ENCODE measurements around the gene LTO1. TPM values are rescaled to one million over a fixed set of nuclear protein-coding genes. Genes with fewer than 3 reads are reported as not detected.

The LTO1 gene
- total and polyA plus RNA-seq, 2 of the 13 experiments (the other 11 are each of a cell fraction or from before 2014, with no cell fraction given), result 11.8 to 15.0 TPM

DNA sequence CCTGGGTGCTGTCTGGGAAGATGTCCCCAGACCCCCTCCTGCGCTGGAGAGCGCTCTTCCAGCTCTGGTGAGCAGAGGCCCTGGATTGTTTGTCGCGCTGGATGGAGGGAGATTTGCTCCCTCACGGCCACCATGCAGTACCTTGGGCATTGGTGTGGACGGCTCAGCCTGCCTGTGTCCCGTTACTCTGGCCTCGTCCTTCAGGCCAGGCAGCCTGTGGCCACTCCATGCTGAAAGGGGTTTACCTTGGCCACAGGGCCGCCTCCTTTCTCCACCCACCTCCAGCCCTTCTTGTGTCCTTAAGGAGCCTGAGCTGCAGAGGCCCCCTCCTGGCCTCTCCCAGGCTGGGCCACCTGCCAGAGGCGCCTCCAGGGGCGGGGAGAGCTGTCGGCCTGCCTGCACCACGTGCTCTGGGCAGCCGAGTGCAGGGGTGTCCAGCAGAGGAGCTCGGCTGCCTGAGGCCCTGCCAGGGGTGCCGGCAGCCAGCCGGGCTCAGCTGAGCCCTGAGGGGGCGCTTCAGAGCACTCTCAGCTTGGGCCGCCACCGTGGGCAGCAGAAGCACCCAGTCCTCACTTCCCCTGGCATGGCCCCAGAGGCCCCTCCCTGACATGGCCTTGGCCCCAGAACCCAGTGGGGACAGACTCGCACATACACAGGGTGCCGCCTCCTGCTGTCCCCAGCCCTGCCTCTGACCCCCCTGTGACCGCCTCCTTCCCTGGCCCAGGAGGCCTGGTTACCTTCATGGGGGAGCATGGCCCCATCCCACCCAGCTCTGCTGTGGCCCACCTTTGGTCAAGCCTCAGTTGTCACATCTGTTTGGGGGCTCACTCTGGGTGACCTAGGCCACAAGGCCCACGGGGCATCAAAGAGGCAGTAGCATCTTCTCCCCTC is 30.8 kb downstream of the LTO1 start (continued):
- TF ChIP-seq, protein P1, sequence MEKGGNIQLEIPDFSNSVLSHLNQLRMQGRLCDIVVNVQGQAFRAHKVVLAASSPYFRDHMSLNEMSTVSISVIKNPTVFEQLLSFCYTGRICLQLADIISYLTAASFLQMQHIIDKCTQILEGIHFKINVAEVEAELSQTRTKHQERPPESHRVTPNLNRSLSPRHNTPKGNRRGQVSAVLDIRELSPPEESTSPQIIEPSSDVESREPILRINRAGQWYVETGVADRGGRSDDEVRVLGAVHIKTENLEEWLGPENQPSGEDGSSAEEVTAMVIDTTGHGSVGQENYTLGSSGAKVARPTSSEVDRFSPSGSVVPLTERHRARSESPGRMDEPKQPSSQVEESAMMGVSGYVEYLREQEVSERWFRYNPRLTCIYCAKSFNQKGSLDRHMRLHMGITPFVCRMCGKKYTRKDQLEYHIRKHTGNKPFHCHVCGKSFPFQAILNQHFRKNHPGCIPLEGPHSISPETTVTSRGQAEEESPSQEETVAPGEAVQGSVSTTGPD (CRISPR knock-in tag; IDR thresholded peaks at IDR 0.05), result peak; percentile 83
- TF ChIP-seq ARNTL (CRISPR knock-in tag; IDR thresholded peaks at IDR 0.05), result no peak
- TF ChIP-seq MED8 (CRISPR knock-in tag; IDR thresholded peaks at IDR 0.05; ENCODE audit: insufficient replicate concordance), result peak; percentile 42
- TF ChIP-seq HOXA5 (CRISPR knock-in tag; IDR thresholded peaks at IDR 0.05), result 0 out of 2 replicates have a peak, but pooled peaks have one; percentile 24
- TF ChIP-seq, protein P2, sequence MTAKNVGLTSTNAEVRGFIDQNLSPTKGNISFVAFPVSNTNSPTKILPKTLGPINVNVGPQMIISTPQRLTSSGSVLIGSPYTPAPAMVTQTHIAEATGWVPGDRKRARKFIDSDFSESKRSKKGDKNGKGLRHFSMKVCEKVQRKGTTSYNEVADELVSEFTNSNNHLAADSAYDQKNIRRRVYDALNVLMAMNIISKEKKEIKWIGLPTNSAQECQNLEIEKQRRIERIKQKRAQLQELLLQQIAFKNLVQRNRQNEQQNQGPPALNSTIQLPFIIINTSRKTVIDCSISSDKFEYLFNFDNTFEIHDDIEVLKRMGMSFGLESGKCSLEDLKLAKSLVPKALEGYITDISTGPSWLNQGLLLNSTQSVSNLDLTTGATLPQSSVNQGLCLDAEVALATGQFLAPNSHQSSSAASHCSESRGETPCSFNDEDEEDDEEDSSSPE (CRISPR knock-in tag; IDR thresholded peaks at IDR 0.05), result peak; percentile 77
- TF ChIP-seq, protein P3, sequence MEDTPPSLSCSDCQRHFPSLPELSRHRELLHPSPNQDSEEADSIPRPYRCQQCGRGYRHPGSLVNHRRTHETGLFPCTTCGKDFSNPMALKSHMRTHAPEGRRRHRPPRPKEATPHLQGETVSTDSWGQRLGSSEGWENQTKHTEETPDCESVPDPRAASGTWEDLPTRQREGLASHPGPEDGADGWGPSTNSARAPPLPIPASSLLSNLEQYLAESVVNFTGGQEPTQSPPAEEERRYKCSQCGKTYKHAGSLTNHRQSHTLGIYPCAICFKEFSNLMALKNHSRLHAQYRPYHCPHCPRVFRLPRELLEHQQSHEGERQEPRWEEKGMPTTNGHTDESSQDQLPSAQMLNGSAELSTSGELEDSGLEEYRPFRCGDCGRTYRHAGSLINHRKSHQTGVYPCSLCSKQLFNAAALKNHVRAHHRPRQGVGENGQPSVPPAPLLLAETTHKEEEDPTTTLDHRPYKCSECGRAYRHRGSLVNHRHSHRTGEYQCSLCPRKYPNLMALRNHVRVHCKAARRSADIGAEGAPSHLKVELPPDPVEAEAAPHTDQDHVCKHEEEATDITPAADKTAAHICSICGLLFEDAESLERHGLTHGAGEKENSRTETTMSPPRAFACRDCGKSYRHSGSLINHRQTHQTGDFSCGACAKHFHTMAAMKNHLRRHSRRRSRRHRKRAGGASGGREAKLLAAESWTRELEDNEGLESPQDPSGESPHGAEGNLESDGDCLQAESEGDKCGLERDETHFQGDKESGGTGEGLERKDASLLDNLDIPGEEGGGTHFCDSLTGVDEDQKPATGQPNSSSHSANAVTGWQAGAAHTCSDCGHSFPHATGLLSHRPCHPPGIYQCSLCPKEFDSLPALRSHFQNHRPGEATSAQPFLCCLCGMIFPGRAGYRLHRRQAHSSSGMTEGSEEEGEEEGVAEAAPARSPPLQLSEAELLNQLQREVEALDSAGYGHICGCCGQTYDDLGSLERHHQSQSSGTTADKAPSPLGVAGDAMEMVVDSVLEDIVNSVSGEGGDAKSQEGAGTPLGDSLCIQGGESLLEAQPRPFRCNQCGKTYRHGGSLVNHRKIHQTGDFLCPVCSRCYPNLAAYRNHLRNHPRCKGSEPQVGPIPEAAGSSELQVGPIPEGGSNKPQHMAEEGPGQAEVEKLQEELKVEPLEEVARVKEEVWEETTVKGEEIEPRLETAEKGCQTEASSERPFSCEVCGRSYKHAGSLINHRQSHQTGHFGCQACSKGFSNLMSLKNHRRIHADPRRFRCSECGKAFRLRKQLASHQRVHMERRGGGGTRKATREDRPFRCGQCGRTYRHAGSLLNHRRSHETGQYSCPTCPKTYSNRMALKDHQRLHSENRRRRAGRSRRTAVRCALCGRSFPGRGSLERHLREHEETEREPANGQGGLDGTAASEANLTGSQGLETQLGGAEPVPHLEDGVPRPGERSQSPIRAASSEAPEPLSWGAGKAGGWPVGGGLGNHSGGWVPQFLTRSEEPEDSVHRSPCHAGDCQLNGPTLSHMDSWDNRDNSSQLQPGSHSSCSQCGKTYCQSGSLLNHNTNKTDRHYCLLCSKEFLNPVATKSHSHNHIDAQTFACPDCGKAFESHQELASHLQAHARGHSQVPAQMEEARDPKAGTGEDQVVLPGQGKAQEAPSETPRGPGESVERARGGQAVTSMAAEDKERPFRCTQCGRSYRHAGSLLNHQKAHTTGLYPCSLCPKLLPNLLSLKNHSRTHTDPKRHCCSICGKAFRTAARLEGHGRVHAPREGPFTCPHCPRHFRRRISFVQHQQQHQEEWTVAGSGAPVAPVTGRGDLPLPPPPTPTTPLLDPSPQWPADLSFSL (CRISPR knock-in tag; IDR thresholded peaks at IDR 0.05), result no peak
- TF ChIP-seq REPIN1 (CRISPR knock-in tag; IDR thresholded peaks at IDR 0.05; ENCODE audit: borderline replicate concordance, low read depth), result peak; percentile 68; the same call in 1 of the 2 replicates
- TF ChIP-seq, protein P4, sequence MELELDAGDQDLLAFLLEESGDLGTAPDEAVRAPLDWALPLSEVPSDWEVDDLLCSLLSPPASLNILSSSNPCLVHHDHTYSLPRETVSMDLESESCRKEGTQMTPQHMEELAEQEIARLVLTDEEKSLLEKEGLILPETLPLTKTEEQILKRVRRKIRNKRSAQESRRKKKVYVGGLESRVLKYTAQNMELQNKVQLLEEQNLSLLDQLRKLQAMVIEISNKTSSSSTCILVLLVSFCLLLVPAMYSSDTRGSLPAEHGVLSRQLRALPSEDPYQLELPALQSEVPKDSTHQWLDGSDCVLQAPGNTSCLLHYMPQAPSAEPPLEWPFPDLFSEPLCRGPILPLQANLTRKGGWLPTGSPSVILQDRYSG (CRISPR knock-in tag; IDR thresholded peaks at IDR 0.05), result no peak
- peak; percentile 93 for TF ChIP-seq RARA (CRISPR knock-in tag; IDR thresholded peaks at IDR 0.05)
- TF ChIP-seq TARDBP (CRISPR knock-in tag; IDR thresholded peaks at IDR 0.05), result peak; percentile 79; the same call in 1 of the 2 replicates
- peak; percentile 93 for TF ChIP-seq MYC (CRISPR knock-in tag; IDR thresholded peaks at IDR 0.05; ENCODE audit: borderline replicate concordance)
- TF ChIP-seq ZNF136 (CRISPR knock-in tag; IDR thresholded peaks at IDR 0.05; ENCODE audit: low read depth), result 0 out of 2 replicates have a peak, but pooled peaks have one; percentile 90
- peak; percentile 55 for TF ChIP-seq STAG1 (CRISPR knock-in tag; IDR thresholded peaks at IDR 0.05)
- no peak for TF ChIP-seq ZFP1 (CRISPR knock-in tag; IDR thresholded peaks at IDR 0.05)
- peak; percentile 83; the same call in 1 of the 2 replicates for TF ChIP-seq ARNT2 (CRISPR knock-in tag; IDR thresholded peaks at IDR 0.05; ENCODE audit: low read depth)
- peak; percentile 91 for TF ChIP-seq HDAC1 (CRISPR knock-in tag; IDR thresholded peaks at IDR 0.05)
- peak; percentile 80; the same call in 1 of the 2 replicates for TF ChIP-seq KDM4B (CRISPR knock-in tag; IDR thresholded peaks at IDR 0.05)
- no peak for TF ChIP-seq ZNF713 (CRISPR knock-in tag; IDR thresholded peaks at IDR 0.05)
- no peak for TF ChIP-seq XBP1 (CRISPR knock-in tag; IDR thresholded peaks at IDR 0.05)

Measured in HepG2 (cell line).